ENCODE results near the gene C21orf91.

C21orf91 gene

DNA sequence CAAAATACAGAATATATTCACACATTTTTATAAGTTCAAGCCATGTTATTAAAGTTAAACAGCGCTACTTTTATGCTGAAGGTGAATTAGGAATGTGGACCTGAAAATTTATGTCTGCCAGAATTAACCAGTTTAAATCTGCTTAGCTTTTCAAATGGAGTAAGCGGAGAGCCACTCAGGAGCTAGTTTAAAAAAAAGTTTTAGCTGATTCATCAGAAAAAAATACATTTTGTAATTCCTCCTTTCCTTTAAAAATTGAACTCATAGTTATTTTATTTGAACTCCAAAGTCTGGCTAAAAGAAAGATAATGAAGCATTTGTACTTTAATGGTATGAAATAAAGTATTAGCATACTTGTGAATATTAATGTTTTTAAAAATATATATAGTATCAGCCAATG lies 21.2 kb downstream of the C21orf91 start:
- no peak for DNase-seq

DNA sequence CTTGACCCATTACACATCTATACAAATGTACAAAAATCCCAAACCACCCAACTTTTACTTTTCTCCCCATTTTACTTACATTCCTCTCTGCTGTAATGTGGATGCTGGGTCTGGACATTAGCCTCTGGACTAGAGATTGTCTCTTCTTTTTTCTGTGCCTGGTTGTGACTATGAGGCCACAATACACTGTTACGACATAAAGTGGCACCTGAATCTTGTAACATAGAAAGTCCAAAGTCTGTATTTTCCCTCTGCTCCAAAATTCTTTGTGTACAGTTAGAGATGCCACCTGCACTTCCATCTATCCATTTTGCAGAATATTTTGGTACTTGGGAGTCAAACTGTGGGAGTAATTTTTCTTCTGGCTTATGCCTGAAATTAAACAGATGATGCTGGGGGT lies 22.7 kb downstream of the C21orf91 start:
- no peak for DNase-seq

DNA sequence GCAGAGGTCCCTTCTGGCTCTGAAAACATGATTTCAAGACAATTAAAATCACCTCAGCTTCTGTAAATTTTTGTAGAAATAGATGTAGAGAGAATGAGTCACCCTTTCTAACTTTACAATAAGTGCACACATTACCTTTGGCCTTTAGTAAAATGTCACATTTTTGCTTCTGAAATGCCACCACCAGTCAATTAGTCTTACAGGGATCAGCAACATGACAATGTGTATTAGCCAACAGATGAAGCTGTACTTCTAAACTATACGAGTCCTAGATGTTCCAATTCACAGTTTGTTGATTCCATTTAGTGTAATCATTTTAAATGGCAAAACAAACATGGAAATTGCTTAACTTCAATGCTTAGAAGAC lies 23.1 kb downstream of the C21orf91 start:
- DNase-seq: no peak

DNA sequence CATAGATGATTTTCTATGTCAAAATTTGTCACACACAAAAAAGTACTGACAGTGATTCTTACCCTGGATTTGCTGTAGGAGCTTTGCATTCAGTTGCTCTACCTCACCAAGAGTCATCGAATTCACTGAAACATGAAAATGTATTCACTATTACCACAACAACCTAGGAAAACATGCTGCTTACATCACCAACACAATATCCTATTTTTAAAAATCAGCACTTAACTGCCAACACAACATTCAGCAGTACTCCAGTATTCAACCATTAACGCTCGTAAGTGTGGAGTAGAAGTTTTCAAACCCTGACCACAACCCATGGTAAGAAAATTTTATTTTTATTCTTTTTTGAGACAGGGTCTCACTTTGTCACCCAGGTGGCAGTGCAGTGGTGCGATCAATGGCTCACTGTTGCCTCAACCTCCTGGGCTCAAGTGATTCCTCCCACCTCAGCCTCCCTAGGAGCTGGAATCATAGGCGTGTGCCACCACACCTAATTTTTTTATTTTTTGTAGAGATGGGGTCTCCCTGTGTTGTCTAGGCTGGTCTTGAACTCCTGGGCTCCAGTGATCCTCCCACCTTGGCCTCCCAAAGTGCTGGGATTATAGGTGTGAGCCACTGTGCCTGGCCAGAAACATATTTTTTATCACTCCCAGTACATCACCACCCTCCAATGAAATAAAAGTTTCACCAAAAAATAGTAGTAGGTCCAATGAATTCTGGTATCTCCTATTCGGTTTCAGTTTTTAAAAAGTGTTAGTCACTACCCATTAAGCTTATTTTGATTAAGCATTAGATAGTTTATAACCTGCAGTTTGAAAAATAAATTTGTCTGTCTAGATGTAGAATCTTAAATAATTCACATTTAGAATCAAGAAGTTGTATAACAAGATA lies 23.8 kb downstream of the C21orf91 start:
- DNase-seq: no peak

DNA sequence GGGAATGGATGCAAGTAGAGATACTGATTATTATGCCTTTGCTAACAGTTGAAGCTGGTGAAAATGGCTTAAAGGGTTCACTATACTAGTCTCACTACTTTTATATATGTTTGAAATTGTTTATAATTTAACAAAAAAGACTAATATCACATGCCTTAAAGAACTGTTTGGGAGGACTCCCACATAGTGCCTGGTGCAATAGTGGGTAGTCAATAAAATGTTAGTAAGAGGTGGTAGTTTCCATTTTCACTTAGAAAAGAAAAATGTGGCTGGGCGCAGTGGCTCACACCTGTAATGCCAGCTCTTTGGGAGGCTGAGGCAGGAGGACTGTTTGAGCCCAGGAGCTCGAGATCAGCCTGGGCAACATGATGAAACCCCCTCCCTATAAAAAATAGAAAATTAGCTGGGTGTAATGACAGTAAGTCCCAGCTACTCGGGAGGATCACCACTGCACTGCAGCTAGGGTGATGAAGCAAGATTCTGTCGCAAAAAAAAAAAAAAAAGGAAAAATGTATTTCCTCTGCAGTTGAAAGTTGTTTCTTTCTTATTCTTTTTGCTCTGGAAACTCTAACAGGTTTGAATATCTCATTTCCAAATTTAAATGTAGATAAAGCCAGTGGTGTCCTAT lies 24.5 kb downstream of the C21orf91 start:
- no peak for DNase-seq

DNA sequence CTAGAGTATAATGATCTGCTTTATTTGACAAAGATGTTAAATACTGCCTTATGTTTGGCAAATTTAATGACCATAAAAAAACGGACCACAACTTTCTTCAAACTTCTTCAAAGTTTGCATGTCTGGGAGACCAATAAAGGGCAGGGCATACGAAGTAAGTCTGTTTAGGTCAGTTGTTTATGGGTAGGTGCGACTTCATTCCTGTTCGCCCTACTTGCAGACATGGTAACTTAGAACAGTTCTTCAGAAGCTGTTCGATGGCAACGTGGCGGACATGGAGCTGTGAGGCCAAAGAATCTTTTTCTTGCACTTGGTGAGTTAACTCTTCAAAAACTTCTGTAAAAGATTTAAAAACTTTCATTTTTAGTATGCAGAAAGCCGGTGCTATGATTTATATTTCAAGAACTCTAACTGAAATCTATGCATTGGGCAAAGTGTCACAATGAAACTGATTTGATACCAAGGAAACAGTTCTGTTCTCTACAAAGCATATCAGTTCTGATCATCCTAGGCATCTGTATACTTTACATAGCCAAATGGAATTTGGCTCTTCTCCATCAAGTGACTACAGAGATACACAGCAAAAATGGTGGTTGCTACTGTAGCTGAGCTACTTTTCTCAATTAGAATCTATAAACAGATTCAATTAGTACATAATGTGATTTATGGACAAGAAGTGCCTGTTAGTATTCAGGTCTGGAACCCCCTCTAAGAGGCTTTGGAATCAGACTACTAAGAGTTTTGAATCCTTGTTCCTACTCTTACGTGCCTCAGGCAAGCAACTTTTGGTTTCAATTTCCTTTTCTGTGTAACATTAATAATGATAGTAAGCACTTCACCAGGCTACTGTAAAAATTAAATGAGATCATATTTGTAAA lies 25.7 kb downstream of the C21orf91 start:
- no peak for DNase-seq

DNA sequence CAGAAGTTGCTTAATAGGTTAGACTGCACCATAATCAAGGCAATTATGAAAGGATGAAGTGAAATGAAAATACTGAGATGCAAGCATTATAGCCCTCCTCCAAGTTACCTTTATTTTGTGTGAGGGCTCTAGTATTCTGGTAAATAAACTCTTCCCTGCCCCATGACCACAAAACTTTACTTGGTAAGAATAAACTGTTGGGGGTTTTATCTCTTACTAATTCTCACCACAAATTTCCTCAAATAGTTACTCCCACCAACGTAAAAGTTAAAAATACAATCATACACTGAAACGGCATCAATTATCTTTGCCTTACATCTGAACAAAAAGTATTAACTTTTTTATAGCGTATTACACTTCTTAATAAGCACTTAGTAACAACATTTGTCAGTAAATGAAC lies 29.5 kb downstream of the C21orf91 start:
- DNase-seq: peak; percentile 9 to 20

DNA sequence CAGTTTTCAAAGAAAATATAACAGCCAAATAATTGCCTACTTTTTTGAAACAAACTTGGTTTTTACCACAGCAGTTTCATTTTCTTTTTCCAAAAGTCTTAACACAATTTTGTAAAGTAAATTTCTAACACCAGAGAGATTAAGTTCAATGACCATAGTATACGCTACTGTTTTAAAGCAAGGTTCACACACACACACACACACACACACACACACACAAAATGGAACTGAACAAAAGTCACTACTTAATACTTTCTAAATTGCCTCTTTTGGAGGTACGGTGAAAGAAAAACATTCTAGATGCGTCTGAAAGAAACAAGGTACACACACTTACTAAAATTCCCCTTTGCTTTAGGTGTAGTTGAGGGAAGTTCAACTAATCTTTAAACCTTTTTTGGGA lies 30.1 kb downstream of the C21orf91 start:
- no peak for DNase-seq

DNA sequence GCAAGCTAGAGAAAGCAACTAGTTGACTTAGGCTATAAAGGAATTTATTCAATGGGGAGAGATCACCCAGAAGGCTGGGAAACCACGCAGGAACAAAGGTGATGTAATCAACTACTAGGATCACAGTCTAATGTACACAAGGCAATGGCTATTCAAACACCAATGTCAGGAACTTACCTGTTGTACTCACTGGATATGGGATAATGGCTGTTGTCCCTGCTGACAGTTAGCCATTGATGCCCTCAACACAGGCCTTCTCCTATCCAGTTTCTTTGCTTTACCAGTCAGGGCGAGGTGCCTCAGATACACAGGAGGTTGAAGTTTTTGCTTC lies 32.3 kb downstream of the C21orf91 start:
- DNase-seq: no peak

DNA sequence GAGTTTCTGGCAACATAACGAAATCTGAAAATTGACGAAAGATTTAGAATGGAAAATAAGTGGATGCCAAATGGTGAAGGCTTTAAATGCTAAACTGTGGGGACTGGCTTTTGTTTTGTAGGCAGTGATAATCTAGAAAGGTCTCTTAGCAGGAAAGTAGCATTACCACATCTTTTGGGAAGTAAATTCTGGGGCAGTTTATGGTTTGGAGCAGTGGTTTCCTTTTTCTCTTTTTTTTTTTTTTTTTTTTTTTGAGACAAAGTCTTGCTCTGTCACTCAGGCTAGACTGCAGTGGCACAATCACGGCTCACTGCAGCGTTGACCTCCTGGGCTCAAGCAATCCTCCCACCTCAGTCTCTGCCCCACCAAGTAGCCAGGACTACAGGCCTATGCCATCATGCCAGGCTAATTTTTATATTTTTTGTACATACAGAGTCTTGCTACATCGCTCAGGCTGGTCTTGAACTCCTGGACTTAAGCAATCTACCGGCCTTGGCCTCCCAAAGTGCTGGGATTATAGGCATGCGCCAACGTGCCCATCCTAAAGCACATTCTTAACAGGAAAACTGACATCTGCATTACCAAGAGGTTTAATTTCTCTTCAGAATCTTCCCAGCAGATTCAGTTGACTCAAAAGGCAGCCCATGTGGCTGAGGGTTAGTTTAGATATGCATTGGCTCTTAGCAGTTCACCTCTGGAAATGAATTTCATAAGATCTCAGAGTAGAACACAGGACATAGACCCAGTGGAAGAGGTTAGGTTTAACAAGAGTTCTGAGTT lies 32.9 kb downstream of the C21orf91 start:
- DNase-seq: no peak

DNA sequence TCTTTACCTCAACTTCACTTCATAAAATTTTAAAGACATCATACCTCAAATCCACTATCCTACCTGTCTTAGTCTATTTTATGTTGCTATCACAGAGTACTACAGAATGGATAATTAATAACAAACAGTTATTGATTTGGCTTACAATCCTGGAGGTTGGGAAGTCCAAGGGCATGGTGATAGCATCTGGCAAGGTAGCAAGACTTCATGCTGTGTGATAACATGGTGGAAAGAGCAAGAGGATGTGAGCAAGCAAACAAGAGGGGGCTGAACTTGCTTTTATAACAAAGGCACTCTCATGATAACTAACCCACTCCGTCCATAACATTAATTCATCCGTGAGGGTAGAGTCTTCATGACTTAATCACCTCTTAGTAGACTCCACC lies 33.8 kb downstream of the C21orf91 start:
- DNase-seq: no peak

DNA sequence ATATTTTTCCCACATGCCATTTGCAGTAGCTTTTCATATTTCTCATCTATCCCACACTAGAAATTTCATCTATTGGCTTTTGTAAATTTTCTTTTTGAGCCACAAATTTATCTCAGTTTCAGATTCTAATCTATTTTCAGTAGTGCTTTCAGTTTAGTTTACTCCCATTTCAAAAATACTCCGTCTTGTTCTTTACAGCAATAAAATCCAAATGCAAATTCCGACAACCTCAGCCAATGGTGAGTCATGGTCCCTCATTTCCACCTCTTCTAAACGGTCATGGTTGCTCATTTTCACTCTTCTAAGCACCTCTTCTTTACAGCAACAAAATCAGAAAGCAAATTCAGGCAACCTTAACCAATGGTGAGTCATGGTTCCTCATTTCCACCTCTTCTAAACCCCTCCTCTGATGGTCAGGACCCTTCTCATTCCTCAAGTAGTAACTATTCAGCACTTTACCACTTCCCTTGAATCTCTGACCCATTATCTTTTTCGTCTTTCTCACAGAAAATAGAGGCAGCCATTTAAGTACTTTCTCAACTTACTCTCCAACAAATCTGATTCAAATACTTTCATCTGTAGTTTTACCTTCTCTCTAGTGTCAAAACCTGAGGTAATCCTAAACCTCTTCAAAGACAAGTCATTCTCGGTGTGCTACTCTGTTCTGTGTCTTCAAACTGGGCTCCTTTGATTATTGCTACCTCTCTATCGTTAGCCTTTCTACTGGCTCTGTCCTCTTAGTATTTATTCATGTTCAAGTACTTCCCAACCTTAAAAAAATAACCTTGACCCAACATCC lies 34.4 kb downstream of the C21orf91 start:
- peak in 1 of 2 experiments; percentile 20 for DNase-seq

DNA sequence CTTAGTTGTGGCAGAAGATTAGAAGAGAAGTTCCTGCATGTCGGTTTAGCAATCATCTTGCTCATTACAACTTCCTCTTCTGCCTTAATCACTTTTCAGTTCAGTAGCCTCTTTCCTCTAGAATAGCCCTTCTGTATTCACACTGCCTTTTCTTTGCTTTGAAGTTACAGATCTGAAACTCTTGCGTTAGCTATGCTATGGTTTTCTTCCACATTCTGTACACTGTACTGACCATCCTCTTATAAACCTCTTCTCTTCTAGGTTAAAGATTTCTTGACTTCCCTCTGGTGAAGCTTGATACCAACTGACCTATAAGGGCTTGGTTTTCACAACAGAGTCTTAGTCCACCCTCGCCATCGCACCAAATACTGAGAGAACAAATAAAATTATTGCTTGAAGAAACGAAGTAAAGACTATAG lies 35.0 kb downstream of the C21orf91 start:
- peak; percentile 86 to 87 for DNase-seq

DNA sequence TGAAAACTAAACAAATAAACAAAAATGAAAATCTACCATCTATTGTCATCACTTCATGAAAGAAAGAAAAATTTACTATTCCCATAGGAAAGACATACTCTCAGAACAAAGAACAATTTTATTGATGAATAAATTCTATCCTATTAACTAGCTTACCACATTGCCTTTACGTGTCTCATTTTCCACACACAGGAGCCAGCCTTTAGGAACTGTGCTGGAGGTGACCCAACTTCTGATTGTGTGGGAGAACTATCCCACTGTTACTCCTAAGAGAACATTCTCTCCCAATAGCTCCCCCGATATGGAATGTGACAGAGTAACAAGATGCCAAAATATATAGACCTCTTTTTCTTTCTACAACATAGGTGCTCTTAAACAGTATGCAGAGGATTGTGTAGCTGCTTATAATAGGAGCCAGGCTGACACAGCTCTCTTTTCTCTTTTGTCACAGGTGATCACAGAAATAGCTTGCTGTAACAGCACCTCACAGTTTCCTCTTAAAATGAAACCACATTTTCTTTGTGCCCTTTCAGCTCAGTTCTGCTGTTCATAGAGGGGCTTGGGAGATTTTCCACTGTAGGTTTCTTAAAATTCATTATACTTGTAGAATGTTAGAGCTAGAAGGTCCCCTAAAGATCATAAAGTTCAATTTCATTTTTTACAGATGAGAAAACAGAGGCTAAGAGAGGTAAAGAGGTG lies 35.5 kb downstream of the C21orf91 start:
- peak in 1 of 2 experiments; percentile 76 for DNase-seq

DNA sequence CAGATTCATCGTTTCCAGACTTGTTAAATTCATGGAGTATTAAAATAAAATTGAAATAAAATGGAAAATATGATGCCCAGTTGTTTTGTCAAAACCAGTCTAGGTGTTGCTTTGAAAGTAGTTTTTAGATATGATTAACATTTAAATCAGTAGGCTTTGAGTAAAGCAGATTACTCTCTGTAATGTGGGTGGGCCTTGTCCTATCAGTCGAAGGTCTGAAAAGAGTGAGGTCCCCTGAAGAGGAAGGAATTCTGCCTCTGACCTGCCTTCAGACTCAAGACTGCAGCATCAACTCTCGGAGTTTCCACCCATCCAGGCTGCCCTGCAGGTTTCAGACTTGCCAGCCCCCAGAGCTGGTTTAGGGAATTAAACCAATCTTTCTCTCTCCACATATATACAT lies 36.2 kb downstream of the C21orf91 start:
- no peak for DNase-seq

DNA sequence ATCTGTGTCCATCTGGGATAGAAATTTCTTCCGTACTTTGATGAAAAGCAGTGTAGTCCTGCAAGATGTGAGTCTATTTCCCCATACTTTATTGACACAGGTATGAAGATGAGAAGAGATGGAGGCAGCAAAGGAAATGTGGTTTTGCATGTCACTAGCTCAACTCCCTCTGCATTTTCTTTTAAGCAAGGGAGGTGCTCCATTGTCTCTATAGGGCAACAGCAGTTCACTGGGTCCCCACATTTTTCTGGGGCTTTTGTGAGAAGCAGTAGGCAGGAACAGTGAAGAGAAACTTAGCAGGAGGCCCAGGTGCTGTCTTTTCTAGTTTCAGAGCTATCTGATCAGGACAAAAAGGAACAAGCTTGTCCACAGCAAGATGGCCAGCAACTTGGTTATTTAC lies 37.1 kb downstream of the C21orf91 start:
- DNase-seq: no peak

DNA sequence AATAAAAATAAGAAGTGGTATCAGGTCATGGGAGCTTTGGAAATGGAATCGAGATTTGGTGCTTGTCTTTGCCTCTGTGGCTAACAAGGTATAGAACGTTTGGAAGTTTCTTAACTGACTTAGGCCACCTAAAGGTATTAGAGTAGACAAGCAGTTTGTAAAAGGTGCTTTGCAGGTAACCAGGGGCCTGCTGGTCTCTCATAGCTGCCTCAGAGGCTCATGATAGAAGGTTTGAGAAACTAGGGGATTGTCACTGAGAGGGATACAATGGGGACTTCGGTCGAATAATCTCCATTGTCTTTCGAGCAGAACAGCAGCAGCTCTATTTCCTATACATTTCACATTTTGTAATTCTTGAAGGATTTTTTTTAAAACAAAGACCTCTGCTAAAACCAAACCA lies 37.6 kb downstream of the C21orf91 start:
- no peak for DNase-seq

DNA sequence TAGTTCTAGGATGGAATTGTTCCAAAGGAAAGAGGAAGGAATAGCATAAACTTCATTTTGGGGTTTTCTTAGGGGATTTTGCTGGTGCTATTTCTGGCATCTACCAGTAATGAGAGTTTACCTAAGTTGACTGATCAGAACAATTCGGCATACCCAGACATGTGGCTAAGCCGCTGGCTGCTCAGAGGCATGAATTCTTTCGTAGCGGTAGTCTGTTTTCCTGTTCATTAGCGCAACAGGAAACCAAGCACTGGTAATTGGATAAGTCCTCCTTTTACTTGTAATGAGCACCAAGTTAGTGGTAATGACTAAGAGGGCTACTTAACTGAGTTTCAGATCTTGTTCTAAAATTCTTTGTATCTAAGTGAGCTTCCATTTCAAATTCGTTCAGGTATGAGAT lies 38.6 kb downstream of the C21orf91 start:
- peak; percentile 68 to 76 for DNase-seq

DNA sequence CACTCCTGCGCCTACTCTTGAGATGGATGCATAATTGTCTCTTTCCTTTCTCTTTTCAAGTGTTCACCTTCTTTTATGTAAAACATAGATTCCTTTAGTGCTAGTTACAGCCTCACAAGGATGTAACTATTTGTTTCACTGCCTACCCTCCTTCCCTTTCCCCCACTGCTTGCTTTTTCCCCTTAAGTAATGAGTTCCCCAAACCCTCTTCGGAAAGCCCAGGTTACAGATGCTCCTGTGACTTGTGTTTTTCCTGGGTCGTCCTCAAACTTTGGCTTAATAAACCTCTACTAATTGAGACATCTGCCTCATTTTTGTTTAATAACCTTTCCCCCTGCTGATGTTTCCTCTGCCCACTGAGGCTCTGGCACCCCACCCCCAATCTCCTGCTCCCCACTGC lies 39.2 kb downstream of the C21orf91 start:
- DNase-seq: peak in 1 of 2 experiments; percentile 17

DNA sequence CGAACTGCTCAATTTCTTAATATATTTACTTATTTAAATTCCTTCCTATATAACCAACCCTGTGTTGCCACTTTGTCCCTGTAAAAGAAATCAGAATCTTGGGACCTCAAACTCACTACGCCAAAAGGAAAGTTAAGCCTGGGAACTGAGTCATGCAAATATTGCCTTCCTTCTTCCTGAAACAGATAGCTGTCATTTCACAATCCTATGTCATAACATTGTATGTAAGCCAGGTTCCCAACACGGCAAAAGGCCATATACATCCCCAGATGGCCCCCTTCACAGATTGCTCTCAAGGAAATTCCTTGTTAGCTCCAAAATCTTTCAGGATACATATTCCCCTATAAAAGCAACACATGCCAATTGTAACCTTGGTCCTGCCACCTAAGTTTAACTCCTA lies 39.7 kb downstream of the C21orf91 start:
- peak; percentile 40 to 41 for DNase-seq

DNA sequence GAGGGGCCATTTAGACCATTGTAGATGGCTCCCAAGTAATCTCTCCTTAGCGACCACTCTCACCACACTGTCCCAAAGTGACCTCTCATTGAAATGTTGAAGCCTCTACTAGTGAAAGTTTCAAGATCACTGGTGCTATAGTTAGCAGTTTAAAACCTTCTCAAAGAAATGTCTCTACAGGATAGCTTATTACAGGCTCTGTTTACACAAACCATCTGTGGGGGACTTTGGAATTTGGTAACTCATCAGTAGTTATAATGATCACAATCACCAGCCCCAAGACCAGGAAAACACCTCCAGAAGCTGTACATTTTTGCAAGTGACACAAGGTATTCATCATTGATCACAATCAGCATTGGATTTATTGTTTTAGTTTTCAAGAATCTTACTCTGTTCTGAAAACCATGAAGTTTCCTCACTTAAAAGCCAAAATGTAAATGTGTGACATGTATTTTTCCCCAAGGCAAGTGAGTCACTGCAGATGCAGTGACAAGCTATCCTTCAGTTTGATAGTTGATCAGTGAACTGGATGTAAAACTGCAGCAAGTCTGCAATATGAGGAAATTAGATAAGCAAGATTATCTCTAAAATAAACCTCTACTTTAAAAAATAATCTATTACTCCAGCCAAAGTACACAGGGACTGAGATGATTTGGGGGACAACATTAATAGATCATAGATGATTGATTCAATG lies 41.9 kb downstream of the C21orf91 start:
- no peak for DNase-seq
